Neuron (in vitro differentiated cells): ENCODE measurements around the gene OBSL1.

Experiments
- H2AFZ ChIP-seq: one replicate; pipeline ENCODE4 v1.6.1; 2013; ENCODE audit warnings: low read depth, mild to moderate bottlenecking, inconsistent platforms, low read length, moderate library complexity
- H3K27me3 ChIP-seq: one replicate; pipeline ENCODE4 v1.6.1; 2013; ENCODE audit warnings: low read length; ENCODE audit not compliant: insufficient read depth
- H3K36me3 ChIP-seq: one replicate; pipeline ENCODE4 v1.6.1; 2013; ENCODE audit warnings: low read length; ENCODE audit not compliant: insufficient read depth
- H3K4me1 ChIP-seq: one replicate; pipeline ENCODE4 v1.6.1; 2013; ENCODE audit warnings: low read length; ENCODE audit not compliant: insufficient read depth
- H3K4me3 ChIP-seq: 2 replicates; pipeline ENCODE4 v1.5.1; 2013; ENCODE audit warnings: mild to moderate bottlenecking, low read length, moderate library complexity
- H3K9me3 ChIP-seq: one replicate; pipeline ENCODE4 v1.6.1; 2013; ENCODE audit warnings: low read length

Gene OBSL1

DNA sequence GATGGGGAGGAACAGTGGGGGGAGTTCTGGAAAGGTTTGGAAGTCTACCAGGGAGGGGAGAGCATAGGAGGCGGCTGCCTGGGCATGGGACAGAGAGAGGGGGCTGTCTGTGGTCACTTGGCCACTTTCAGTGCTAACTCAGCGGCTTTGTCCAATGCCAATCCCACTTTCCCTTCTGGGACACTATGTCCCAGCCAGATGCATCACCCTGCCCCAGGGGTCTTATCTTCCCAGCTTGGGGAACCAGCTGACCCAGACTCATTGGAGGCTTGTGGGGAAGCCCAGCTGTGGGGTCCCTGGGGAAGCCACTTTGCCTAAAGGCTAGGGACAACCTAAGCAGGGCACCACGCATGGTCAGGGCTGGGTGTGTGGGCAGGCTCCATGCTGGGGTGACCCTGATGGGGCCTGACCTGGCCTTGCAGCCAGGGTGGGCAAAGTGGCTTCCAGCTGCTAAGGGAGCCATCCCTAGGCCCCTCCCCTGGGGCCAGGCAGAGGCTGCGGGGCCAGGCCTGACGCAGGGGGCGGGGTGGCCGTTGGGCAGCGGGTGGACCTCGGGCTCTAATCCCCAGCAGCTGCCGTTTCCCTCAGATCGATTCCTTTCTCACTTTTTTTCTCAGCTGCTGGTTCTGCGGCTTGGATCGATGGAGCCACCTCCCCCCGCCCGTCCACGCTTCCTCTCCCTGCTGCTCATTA lies 58.7 kb downstream of the OBSL1 start:
- Histone ChIP-seq H3K4me3 (no peak overlapping the region), H3K27me3 (peaks cover 64% of the 10 kb centered on the region), H3K36me3 (no peaks in the 10 kb centered on the region), H3K4me1 (peaks cover 57% of the 10 kb centered on the region), H2AFZ (no peak overlapping the region), H3K9me3 (no peaks in the 10 kb centered on the region)

DNA sequence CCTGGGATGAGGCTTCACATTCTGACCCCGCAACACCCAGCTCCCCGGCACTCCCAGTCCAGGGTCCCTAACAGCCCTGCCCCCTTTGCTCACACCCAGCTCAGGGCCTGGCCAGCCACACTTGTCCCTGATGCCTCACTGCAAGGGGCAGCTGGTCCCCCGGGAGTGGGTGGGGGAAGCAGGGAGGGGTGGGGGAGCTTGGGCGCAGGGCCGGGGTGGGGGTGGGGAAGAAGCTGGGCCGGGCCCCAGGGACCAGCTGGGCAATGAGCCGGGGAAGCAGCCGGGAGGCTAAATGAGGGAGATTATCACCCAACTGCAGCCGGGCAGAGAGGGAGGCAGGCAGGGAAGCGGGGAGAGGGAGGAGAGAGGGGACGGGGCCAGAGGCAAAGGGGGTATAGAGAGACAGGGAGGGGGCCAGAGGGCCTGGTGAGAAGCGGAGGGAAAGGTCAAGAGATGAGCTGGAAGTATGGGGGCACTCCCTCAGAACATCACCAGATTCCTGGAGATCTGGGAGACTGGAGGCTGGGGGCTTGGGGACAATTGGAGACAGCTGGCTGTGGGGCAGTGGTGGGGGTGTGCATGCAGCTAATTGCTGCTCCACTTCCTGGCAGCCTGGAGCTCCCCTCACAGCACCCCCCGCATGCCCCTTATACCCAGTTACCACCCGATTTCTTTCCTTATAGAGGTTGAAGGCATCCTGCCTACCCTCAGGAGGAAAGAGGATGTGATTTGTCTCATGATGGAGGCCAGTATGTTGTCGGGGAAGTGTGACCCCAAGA lies 59.6 kb downstream of the OBSL1 start:
- Histone ChIP-seq H3K9me3 (no peaks in the 10 kb centered on the region), H2AFZ (no peak overlapping the region), H3K27me3 (peaks cover 55% of the 10 kb centered on the region), H3K36me3 (no peaks in the 10 kb centered on the region), H3K4me1 (peaks cover 66% of the 10 kb centered on the region), H3K4me3 (no peak overlapping the region)

DNA sequence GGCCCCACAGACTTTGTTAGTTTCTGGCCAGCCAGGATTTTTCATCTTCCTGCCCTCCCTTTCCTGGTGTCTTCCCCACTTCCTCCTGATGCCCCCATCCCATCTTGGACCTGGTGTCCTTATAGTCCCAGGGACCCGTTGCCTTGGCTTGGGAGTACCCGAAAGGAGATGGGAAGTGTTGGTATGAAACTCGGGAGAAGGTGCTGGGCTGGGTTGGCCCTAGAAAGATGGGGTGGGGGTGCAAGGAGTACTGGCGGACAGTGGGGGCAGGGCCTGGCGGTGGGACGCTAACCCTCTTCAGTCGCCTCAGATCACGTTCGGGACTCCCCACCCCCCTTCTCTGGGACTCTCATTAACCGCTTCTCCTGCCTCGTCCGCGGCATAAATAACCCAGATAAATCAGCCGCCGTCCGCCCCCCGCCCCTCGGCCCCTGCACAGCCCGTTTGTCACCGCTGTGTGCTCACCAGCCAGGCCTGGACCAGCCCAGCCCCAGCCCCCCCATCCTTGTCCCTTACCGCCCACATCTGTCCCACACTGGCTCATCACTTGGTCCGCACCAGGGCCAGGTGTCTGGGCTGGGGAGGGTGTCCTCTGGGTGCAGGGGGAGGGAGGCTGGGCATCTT lies 60.7 kb downstream of the OBSL1 start:
- H2AFZ ChIP-seq = no peak overlapping the region
- no peaks in the 10 kb centered on the region for H3K36me3 ChIP-seq
- peaks cover 44% of the 10 kb centered on the region for H3K27me3 ChIP-seq
- peaks cover 76% of the 10 kb centered on the region for H3K4me1 ChIP-seq
- H3K4me3 ChIP-seq = no peak overlapping the region
- no peaks in the 10 kb centered on the region for H3K9me3 ChIP-seq

DNA sequence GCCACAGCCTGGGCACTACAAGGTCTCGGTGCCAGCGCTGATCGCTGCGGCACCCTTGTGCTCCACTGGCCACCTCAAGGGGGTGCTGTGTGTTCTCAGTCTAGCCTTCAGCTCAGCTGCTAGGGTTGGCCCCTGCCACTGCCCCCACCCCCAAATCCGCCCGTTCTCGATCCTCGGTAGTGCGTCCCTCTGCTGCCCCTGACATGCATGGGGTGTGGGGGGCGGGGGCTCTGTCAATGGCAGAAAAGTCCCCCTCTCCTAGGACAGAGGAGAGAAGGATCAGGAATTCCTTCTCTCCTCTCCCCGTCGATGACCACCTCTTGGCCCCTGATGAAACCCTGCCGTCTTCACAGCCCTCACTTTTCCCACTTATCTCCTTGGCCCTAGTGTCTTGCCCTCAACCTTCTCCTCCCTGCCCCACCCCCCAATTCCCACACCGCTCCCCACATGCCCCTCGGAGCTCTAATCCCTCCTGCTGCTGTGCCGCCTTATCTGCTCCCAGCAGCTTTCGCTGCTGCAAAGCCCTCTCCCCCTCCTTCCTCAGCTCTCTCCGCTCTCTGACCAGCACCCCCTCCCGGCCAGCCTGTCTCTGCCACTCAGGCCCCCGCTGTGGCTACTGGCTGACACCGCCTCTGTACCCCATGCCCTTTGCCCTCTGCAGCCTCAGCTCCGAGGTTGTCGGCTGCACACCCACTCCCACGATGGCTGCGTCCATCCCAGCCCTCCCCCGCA lies 61.4 kb downstream of the OBSL1 start:
- Histone ChIP-seq H3K9me3 (no peaks in the 10 kb centered on the region), H3K27me3 (peaks cover 37% of the 10 kb centered on the region), H3K36me3 (no peaks in the 10 kb centered on the region), H2AFZ (no peak overlapping the region), H3K4me1 (peaks cover 76% of the 10 kb centered on the region), H3K4me3 (peak overlapping the region; percentile 23)

GRCh38 chr2:219508971-219509779 lies 62.2 kb downstream of the OBSL1 start:
- no peak overlapping the region for H2AFZ ChIP-seq
- no peaks in the 10 kb centered on the region for H3K9me3 ChIP-seq
- peaks cover 70% of the 10 kb centered on the region for H3K4me1 ChIP-seq
- H3K4me3 ChIP-seq = no peak overlapping the region
- H3K36me3 ChIP-seq = peaks cover 1% of the 10 kb centered on the region
- H3K27me3 ChIP-seq = peaks cover 30% of the 10 kb centered on the region

DNA sequence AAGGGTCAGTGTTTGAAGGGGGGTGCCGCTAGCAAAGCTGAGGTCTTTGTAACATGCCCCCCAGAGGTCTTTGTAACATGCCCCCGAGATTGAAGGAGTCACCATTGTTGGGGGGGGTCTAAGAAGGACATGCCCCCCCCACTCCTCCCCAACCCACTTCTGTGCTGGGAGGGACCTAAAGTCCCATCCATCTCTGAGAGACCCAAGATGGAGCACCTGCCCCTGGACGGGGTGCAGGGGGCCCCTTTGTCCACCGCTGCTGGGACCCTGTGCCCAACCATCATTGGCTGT lies 63.0 kb downstream of the OBSL1 start:
- Histone ChIP-seq H3K27me3 (peaks cover 22% of the 10 kb centered on the region), H3K9me3 (no peaks in the 10 kb centered on the region), H3K4me1 (peaks cover 63% of the 10 kb centered on the region), H3K4me3 (no peak overlapping the region), H2AFZ (no peak overlapping the region), H3K36me3 (peaks cover 5% of the 10 kb centered on the region)

- Histone ChIP-seq H3K27me3 (peaks cover 16% of the 10 kb centered on the region), H3K4me3 (no peak overlapping the region), H3K4me1 (peaks cover 58% of the 10 kb centered on the region), H3K9me3 (no peaks in the 10 kb centered on the region), H2AFZ (no peak overlapping the region), H3K36me3 (peaks cover 5% of the 10 kb centered on the region)
Measured at GRCh38 chr2:219507581-219508443, 63.5 kb downstream of the OBSL1 start.

DNA sequence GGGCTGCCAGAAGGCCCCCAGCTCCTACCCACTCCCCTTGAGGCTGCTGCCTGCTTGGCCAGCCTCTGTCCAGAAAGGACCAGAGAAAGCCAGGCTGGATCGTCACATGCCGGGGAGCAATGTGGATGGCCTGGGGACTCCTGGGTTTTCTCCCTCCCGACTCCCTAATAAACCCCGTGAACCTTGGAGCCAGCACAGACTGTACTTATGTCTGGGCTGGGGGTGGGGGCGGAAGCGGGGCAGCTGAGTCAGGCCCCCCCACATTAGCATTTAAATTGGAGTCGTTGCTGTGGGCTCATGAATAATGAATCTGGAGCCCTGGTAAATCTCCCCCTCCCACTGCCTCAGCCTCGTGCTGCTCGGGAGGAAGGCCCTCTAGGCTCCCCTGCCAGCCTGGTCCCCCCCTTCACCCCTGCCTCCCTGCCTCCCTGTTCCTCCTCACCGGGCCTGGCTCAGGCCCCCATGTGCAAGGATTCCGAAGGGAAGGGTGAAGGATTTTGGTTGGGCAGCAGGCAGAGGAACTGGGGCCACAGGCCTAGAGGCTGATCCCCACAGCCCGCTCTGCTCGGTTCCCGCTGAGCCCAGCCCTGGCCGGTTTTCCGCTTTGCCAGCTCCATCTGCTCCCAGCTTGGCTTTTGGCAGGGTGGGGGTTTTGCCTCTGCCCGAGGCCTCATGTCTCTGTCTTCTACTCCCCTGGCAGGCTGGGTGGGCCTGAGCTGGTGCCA lies 64.4 kb downstream of the OBSL1 start:
- H3K27me3 ChIP-seq = peaks cover 8% of the 10 kb centered on the region
- H3K4me3 ChIP-seq = no peak overlapping the region
- H3K4me1 ChIP-seq = peaks cover 53% of the 10 kb centered on the region
- peaks cover 5% of the 10 kb centered on the region for H3K36me3 ChIP-seq
- H2AFZ ChIP-seq = no peak overlapping the region
- H3K9me3 ChIP-seq = no peaks in the 10 kb centered on the region

DNA sequence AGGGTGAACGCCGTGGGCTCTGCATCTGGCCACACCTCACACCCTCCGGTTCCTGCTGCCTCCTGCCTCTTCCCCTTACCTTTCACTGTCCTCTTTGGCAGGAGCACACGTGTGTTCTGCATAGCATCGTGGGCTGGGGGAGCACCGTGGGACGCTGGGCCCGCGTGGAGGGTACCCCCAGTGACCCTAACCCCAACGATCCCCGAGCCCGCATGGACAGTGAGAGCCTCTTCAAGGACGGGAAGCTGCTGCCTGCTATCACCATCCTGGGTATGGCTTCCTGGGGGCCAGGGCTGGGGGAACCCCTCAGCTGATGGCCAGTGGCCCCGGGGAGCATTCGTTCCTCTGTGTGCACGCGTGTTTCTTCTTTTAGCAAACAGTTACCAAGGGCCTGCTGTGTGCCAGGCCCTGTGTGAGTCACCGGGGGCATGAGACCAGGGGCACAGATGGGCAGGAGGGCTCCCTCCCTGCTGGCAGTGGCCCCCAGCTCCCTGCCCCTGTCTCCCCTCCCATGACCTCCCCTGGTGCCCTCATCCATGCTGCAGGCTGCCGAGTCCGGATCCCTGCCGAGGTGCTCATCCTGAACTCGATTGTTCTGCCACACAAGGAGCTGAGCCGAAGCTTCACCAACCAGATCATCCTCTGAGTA lies 65.1 kb downstream of the OBSL1 start:
- no peak overlapping the region for H3K4me3 ChIP-seq
- no peak overlapping the region for H2AFZ ChIP-seq
- peaks cover 5% of the 10 kb centered on the region for H3K36me3 ChIP-seq
- peaks cover 3% of the 10 kb centered on the region for H3K27me3 ChIP-seq
- no peaks in the 10 kb centered on the region for H3K9me3 ChIP-seq
- H3K4me1 ChIP-seq = peaks cover 49% of the 10 kb centered on the region

DNA sequence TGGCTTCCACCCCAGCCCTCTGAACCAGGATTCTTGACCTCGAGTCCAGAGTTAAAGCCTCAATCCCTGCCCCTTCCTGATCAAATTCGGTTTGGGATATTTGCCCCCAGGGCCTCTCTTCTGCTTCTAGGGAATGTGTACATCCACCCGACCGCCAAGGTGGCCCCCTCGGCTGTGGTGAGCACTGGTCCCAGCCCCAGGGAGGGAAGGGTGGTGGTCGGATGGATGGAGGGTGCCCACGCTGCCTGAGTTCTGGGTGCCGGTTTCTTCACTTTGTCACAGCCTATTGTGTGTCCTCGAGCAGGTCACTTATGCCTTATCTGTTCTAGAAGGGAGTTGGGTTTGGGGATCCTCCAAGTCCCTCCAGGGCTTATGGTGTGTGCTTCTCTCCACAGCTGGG lies 65.8 kb downstream of the OBSL1 start:
- Histone ChIP-seq H3K4me3 (no peak overlapping the region), H2AFZ (no peak overlapping the region), H3K9me3 (no peaks in the 10 kb centered on the region), H3K4me1 (peaks cover 45% of the 10 kb centered on the region), H3K27me3 (no peaks in the 10 kb centered on the region), H3K36me3 (peaks cover 5% of the 10 kb centered on the region)

DNA sequence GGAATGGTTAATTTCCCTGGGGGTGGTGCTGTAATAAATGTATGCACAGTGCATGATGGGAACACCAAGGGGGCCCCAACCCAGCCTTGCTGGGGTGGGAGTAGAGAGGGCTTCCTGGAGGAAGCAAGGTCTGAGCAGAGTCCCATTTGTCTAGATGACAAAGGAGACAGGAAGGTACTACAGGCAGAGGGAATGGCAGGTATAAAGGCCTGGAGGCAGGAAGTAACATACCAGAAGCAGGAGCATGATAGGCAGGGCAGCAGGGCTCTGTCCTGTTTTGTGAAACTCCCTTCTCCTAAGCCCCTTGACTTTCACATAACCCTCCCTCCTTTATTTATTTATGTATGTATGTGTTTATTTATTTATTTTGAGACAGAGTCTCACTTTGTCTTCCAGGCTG lies 68.7 kb downstream of the OBSL1 start:
- Histone ChIP-seq H3K36me3 (peaks cover 5% of the 10 kb centered on the region), H3K4me1 (peaks cover 28% of the 10 kb centered on the region), H3K9me3 (no peaks in the 10 kb centered on the region), H2AFZ (no peak overlapping the region), H3K27me3 (no peaks in the 10 kb centered on the region), H3K4me3 (no peak overlapping the region)
